ENCODE results near the gene SLC22A5. TPM values are rescaled to one million over a fixed set of nuclear protein-coding genes. Genes with fewer than 3 reads are reported as not detected.

The SLC22A5 gene
- total RNA-seq, 1 donor from 2014 or later: 21.6 TPM

DNA sequence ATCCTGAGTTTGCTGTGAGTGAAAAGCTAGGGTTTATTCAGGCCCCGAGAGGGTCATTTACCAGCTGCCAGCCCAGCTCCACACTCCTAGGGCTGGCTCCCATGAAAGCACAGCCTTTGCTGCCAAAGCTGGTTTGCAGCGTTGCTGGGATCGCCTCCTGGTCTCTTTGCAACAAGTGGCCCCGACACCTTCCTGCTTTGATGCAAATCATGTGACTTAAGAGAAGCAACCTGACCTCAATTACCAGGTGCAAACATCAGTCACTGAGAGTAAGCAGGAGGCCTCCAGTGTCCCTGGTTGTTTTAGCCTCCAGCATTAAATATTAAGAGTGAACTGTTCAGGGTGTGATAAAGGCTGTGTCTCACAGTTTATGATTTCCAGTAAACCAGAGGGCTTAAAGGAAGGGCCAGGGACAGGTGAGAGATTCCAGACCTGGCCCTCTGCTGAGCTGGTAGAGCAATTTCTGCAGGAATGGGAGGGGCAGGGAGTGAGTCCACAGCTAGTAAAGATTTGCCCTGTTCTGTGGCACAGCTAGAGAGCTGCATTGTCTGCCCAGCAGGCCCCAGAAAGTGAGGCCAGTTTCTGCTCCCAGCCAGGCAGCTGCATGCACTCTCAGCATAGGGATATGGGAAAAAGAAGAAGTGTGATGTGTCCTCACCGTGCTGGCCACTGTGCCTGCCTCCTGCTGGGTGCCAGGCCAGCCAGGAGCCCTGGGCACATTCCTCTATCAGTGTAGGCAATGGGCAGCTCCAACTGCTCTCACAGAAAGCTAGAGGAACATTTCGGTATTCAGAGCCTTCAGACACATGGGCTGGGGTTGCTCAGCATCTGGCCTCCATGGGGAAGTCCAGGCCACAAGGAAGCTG lies 58.0 kb downstream of the SLC22A5 start:
- Mint-ChIP-seq H3K9me3 (no peaks in the 10 kb centered on the region), H3K4me3 (peak overlapping the region; percentile 62), H3K27me3 (no peaks in the 10 kb centered on the region), H3K36me3 (peaks cover 5% of the 10 kb centered on the region), H3K4me1 (ENCODE audit: unreplicated experiment) (peaks cover 49% of the 10 kb centered on the region), H3K27ac (peak overlapping the region; percentile 96)
- DNase-seq (ENCODE audit: extremely low spot score, unreplicated experiment): no peak
- TF ChIP-seq, protein P1, sequence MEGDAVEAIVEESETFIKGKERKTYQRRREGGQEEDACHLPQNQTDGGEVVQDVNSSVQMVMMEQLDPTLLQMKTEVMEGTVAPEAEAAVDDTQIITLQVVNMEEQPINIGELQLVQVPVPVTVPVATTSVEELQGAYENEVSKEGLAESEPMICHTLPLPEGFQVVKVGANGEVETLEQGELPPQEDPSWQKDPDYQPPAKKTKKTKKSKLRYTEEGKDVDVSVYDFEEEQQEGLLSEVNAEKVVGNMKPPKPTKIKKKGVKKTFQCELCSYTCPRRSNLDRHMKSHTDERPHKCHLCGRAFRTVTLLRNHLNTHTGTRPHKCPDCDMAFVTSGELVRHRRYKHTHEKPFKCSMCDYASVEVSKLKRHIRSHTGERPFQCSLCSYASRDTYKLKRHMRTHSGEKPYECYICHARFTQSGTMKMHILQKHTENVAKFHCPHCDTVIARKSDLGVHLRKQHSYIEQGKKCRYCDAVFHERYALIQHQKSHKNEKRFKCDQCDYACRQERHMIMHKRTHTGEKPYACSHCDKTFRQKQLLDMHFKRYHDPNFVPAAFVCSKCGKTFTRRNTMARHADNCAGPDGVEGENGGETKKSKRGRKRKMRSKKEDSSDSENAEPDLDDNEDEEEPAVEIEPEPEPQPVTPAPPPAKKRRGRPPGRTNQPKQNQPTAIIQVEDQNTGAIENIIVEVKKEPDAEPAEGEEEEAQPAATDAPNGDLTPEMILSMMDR (conservative IDR thresholded peaks at IDR 0.05): no peak

DNA sequence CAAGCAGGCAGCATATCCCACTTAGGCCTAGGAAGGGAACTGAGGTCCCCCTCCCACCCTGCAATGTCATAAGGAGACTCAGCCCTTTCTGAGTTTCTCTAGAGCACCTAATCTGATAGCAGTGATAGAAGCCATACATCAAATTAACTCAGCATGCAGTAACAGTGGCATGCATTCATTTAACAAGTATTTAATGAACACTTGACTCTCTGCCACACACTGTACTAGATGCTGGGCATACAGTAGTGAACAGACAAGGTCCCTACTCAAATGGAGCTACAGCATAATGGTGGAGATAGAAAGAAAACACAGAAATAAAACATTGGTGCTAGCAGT lies 58.6 kb downstream of the SLC22A5 start:
- Mint-ChIP-seq H3K9me3 (no peaks in the 10 kb centered on the region), H3K4me1 (ENCODE audit: unreplicated experiment) (peaks cover 45% of the 10 kb centered on the region), H3K4me3 (peak overlapping the region; percentile 62), H3K36me3 (peaks cover 4% of the 10 kb centered on the region), H3K27me3 (no peaks in the 10 kb centered on the region), H3K27ac (peak overlapping the region; percentile 96)
- TF ChIP-seq, protein P1 (conservative IDR thresholded peaks at IDR 0.05): no peak
- no peak for DNase-seq (ENCODE audit: extremely low spot score, unreplicated experiment)

DNA sequence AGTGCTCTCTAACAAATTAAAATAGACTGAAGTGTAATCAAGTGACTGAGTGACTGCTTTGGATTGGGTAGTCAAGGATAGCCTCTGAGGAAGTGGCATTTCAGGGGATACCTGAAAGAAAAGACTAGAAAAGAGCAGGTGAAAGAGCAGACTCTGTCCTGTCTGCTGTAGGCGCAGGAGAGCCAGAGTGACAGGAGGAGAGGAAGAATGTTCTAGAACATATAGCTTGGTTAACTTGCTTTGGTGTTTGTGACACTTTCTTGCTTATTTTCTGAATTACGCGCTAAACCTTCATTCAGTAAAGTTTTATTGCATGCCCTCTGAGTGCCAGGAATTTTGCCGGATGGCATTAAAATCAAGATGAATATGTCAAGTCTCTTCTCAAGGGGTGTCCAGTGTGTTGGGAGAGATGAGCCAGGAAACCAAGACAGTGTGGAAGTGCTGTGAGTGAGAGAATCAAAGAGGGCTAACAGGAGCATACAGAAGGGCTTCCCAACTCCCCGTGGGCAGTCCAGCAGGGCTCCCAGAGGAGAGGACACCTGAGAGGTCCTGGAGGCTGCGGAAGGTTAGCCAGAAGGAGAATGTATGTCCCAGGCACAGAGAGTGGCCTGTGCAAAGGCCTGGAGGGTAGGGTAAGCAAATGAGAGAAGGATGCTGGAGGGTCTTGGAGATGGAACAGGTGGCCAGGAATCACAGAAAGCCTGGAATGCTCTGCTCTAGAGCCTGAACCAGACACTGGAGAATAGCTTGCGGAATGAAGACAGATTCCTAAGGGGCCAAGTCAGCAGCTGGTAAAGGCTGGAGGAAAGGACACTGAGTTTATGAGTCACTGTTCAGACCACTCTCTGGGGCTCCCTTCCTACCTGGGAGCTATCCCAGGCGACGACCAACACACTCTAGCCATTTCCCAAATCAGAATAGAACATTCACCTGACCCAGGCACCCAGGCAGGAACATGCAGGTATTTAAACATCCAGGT lies 59.3 kb downstream of the SLC22A5 start:
- no peaks in the 10 kb centered on the region for H3K36me3 Mint-ChIP-seq
- H3K4me3 Mint-ChIP-seq: no peak overlapping the region
- no peaks in the 10 kb centered on the region for H3K9me3 Mint-ChIP-seq
- DNase-seq (ENCODE audit: extremely low spot score, unreplicated experiment): no peak
- TF ChIP-seq, protein P1 (conservative IDR thresholded peaks at IDR 0.05): no peak
- H3K27me3 Mint-ChIP-seq: no peaks in the 10 kb centered on the region
- peak overlapping the region; percentile 96 for H3K27ac Mint-ChIP-seq
- H3K4me1 Mint-ChIP-seq (ENCODE audit: unreplicated experiment): peaks cover 38% of the 10 kb centered on the region

DNA sequence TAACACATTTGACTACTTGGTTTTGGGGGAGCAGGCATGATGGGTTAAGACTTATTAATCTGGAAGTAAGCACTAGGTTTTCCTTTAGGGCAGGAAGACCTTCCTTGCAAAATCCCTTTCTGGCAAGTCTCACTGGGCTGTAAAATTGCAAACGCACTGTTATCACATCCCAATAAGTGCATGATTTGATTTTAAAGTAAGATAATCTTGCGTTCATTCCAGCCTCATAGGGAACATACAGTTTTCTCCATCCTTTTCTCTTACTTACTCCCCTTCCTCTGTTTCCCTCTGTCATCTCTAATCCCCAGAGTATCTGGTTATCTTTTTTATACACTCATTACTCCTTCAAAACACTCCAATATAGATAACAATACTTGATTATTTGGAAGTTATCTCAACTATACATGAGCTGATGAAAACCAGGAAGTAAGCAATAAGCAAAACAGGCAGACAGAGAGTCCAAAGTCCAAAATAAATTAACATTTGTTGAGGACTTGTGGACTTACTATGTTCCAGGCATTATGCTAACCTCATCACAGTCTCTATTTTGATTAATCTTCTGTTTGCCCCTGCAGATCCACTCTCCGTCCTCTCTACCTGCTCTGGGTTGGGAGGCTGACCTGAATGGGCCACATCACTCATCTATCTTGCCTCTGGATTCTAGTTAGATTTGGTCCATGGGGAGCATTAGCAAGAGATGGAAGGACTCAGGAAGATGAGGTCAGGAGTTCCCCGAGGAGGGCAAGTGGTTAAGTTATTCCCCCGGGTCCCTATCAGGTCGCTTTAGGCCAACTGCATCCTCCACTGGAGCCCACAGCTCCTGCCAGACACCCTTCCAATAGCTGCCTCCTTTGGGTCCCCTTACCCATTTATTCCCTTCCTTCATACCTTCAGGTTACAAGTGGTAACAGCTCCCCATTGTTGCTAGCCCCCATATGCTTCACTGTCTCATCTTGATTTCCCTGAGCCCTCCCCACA lies 60.2 kb downstream of the SLC22A5 start:
- peak overlapping the region; percentile 8 for H3K4me3 Mint-ChIP-seq
- H3K36me3 Mint-ChIP-seq: no peaks in the 10 kb centered on the region
- H3K27ac Mint-ChIP-seq: peak overlapping the region; percentile 96
- H3K4me1 Mint-ChIP-seq (ENCODE audit: unreplicated experiment): peaks cover 47% of the 10 kb centered on the region
- TF ChIP-seq, protein P1 (conservative IDR thresholded peaks at IDR 0.05): no peak
- H3K27me3 Mint-ChIP-seq: no peaks in the 10 kb centered on the region
- no peak for DNase-seq (ENCODE audit: extremely low spot score, unreplicated experiment)
- H3K9me3 Mint-ChIP-seq: no peaks in the 10 kb centered on the region

DNA sequence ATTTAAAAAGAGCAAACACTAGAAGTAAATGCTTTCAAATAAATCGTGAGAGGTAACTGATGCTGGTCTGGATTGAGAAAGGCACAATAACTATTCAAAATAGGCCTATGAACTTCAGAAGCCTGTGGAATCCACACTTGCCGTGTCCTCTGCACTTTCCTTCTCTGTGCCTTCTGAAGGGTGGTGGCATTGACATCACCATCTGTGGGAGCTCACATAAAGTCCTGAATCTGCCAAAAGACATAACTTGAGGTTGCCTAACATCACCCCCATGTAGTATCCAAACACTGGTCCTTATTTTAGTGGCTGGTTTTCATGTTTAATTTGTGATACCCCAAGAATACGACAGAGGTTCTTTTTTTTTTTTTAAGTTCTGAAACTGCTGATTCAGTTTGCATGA lies 61.2 kb downstream of the SLC22A5 start:
- no peak for DNase-seq (ENCODE audit: extremely low spot score, unreplicated experiment)
- H3K4me3 Mint-ChIP-seq: no peak overlapping the region
- H3K27me3 Mint-ChIP-seq: no peaks in the 10 kb centered on the region
- H3K9me3 Mint-ChIP-seq: no peaks in the 10 kb centered on the region
- peaks cover 48% of the 10 kb centered on the region for H3K4me1 Mint-ChIP-seq (ENCODE audit: unreplicated experiment)
- H3K27ac Mint-ChIP-seq: no peak overlapping the region
- TF ChIP-seq, protein P1 (conservative IDR thresholded peaks at IDR 0.05): no peak
- H3K36me3 Mint-ChIP-seq: no peaks in the 10 kb centered on the region
